ENCODE results near the gene SCTR. TPM values are rescaled to one million over a fixed set of nuclear protein-coding genes. Genes with fewer than 3 reads are reported as not detected.
A peak's percentile ranks its signal among the peaks of the same experiment; 100 is the strongest.

Gene SCTR
- total RNA-seq, 1 experiment from 2014 or later = not detected

- in situ Hi-C loops (cut with HindIII; ENCODE audit: low pct_unique_long_range_greater_than_20kb, low sequenced_read_pairs) = no loop called here
- ChIA-PET POLR2A (no interaction called here), CTCF (interaction anchor here (0.5 kb wide), 1 partner anchor 246 kb away, joined by 8 read pairs; the partner anchor contains the start of gene TMEM177)
- no peaks in the 10 kb centered on the region for H3K9me3 ChIP-seq (ENCODE audit: control insufficient read depth, insufficient read depth, low read depth, low read length)
- H3K27ac ChIP-seq (ENCODE audit: low read length) = no peak overlapping the region
- ATAC-seq (no peak), DNase-seq (ENCODE audit: low read depth, low spot score) (no peak)
- no peaks in the 10 kb centered on the region for H3K36me3 ChIP-seq (ENCODE audit: control insufficient read depth, insufficient read depth, low read length)
- H3K27me3 ChIP-seq (ENCODE audit: control insufficient read depth, insufficient read depth, low read length) = peaks cover 7% of the 10 kb centered on the region; the same call in 1 of the 2 replicates
- H3K4me3 ChIP-seq (ENCODE audit: low read depth in 2 of 2, low read length in 2 of 2) = no peak overlapping the region
- no peaks in the 10 kb centered on the region; the same call in 1 of the 2 replicates for H3K4me1 ChIP-seq (ENCODE audit: control insufficient read depth, insufficient read depth, low read length)
- TF ChIP-seq CTCF (IDR thresholded peaks at IDR 0.05) = no peak
- TF ChIP-seq POLR2AphosphoS5 (IDR thresholded peaks at IDR 0.05; ENCODE audit: low read depth, low read length) = no peak
- no peak for TF ChIP-seq REST (IDR thresholded peaks at IDR 0.05; ENCODE audit: insufficient read depth in 1 of 2, low read depth in 2 of 2, low read length in 1 of 2)
- no peak for TF ChIP-seq SIN3A (IDR thresholded peaks at IDR 0.05; ENCODE audit: borderline replicate concordance, insufficient read depth, low read depth, low read length)
- no peak for TF ChIP-seq TCF7L2 (IDR thresholded peaks at IDR 0.05; ENCODE audit: low read depth, low read length)
- intact Hi-C loops (cut with micrococcal nuclease; ENCODE audit: unreplicated experiment) = no loop called here
- BruUV-seq (replicated peaks) = no TSS peak
Measured at GRCh38 chr2:119432851-119433522, 91.3 kb downstream of the SCTR start.

GRCh38 chr2:119431976-119432850, 92.1 kb downstream of the SCTR start:
- Histone ChIP-seq H3K27ac (ENCODE audit: low read length) (no peak overlapping the region), H3K27me3 (ENCODE audit: control insufficient read depth, insufficient read depth, low read length) (peaks cover 11% of the 10 kb centered on the region; the same call in 1 of the 2 replicates), H3K36me3 (ENCODE audit: control insufficient read depth, insufficient read depth, low read length) (no peaks in the 10 kb centered on the region), H3K9me3 (ENCODE audit: control insufficient read depth, insufficient read depth, low read depth, low read length) (no peaks in the 10 kb centered on the region), H3K4me3 (ENCODE audit: low read depth in 2 of 2, low read length in 2 of 2) (peak overlapping the region in 1 of 2 experiments; percentile 44; a peak in 3 of 4 replicates), H3K4me1 (ENCODE audit: control insufficient read depth, insufficient read depth, low read length) (no peaks in the 10 kb centered on the region; the same call in 1 of the 2 replicates)
- BruUV-seq (replicated peaks) = no TSS peak
- DNase-seq (ENCODE audit: low read depth, low spot score) (no peak), ATAC-seq (peak; percentile 33; the same call in 1 of the 2 replicates)
- intact Hi-C loops (cut with micrococcal nuclease; ENCODE audit: unreplicated experiment) = no loop called here
- TF ChIP-seq REST (IDR thresholded peaks at IDR 0.05; ENCODE audit: insufficient read depth in 1 of 2, low read depth in 2 of 2, low read length in 1 of 2) = no peak
- no peak for TF ChIP-seq TCF7L2 (IDR thresholded peaks at IDR 0.05; ENCODE audit: low read depth, low read length)
- no peak for TF ChIP-seq POLR2AphosphoS5 (IDR thresholded peaks at IDR 0.05; ENCODE audit: low read depth, low read length)
- TF ChIP-seq CTCF (IDR thresholded peaks at IDR 0.05) = no peak
- TF ChIP-seq SIN3A (IDR thresholded peaks at IDR 0.05; ENCODE audit: borderline replicate concordance, insufficient read depth, low read depth, low read length) = no peak
- ChIA-PET CTCF (interaction anchor here (0.5 kb wide), 1 partner anchor 24 kb away, joined by 6 read pairs; no protein-coding TSS in a partner anchor), POLR2A (no interaction called here)
- in situ Hi-C loops (cut with HindIII; ENCODE audit: low pct_unique_long_range_greater_than_20kb, low sequenced_read_pairs) = no loop called here

Measured in Panc1 (cell line).